ENCODE measurements around the gene IFT88. TPM values are rescaled to one million over a fixed set of nuclear protein-coding genes. Genes with fewer than 3 reads are reported as not detected.

IFT88 gene
- total RNA-seq, 1 donor from 2014 or later, result 5.8 TPM

GRCh38 chr13:20559659-20560356 lies 7.1 kb upstream of the IFT88 start:
- DNase-seq (ENCODE audit: missing footprints) (no peak), ATAC-seq (no peak)
- intact Hi-C loops (cut with DNase I), result no loop called here

GRCh38 chr13:20561741-20562140 lies 5.2 kb upstream of the IFT88 start:
- intact Hi-C loops (cut with DNase I), result no loop called here
- no peak for ATAC-seq
- DNase-seq (ENCODE audit: missing footprints), result no peak

GRCh38 chr13:20565115-20565736 lies 1.7 kb upstream of the IFT88 start:
- intact Hi-C loops (cut with DNase I), result no loop called here
- ATAC-seq, result no peak
- DNase-seq (ENCODE audit: missing footprints), result no peak

GRCh38 chr13:20566468-20566897 lies 474 bp upstream of the IFT88 start:
- intact Hi-C loops (cut with DNase I), result loop anchor here (1.0 to 2.0 kb wide), 2 partner anchors 40 to 71 kb away; no protein-coding TSS in a partner anchor
- ATAC-seq, result peak; percentile 78
- peak; percentile 56 for DNase-seq (ENCODE audit: missing footprints)

GRCh38 chr13:20567881-20568528 lies 1.0 kb downstream of the IFT88 start:
- ATAC-seq (no peak), DNase-seq (ENCODE audit: missing footprints) (no peak)
- intact Hi-C loops (cut with DNase I), result loop anchor here (2.0 kb wide), 1 partner anchor 41 kb away; no protein-coding TSS in a partner anchor

- intact Hi-C loops (cut with DNase I), result no loop called here
- no peak for DNase-seq (ENCODE audit: missing footprints)
- ATAC-seq, result no peak
These were observed 3.6 kb downstream of the IFT88 start for GRCh38 chr13:20570517-20570916.

GRCh38 chr13:20571676-20572075 lies 4.7 kb downstream of the IFT88 start:
- intact Hi-C loops (cut with DNase I), result no loop called here
- no peak for ATAC-seq
- DNase-seq (ENCODE audit: missing footprints), result no peak

GRCh38 chr13:20573186-20573585 lies 6.2 kb downstream of the IFT88 start:
- DNase-seq (ENCODE audit: missing footprints), result no peak
- no peak for ATAC-seq
- intact Hi-C loops (cut with DNase I), result no loop called here

GRCh38 chr13:20573636-20574035 lies 6.7 kb downstream of the IFT88 start:
- no peak for ATAC-seq
- DNase-seq (ENCODE audit: missing footprints), result no peak
- intact Hi-C loops (cut with DNase I), result no loop called here

GRCh38 chr13:20579191-20579590 lies 12.2 kb downstream of the IFT88 start:
- DNase-seq (ENCODE audit: missing footprints) (no peak), ATAC-seq (no peak)
- intact Hi-C loops (cut with DNase I), result no loop called here

- no peak for ATAC-seq
- intact Hi-C loops (cut with DNase I), result no loop called here
- DNase-seq (ENCODE audit: missing footprints), result no peak
These were observed 13.3 kb downstream of the IFT88 start for GRCh38 chr13:20580257-20580656.

- DNase-seq (ENCODE audit: missing footprints) (no peak), ATAC-seq (no peak)
- intact Hi-C loops (cut with DNase I), result no loop called here
These were observed 15.1 kb downstream of the IFT88 start for GRCh38 chr13:20582026-20582425.

- intact Hi-C loops (cut with DNase I), result no loop called here
- DNase-seq (ENCODE audit: missing footprints) (no peak), ATAC-seq (no peak)
These were observed 16.9 kb downstream of the IFT88 start for GRCh38 chr13:20583803-20584293.

- ATAC-seq (no peak), DNase-seq (ENCODE audit: missing footprints) (no peak)
- intact Hi-C loops (cut with DNase I), result no loop called here
These were observed 18.4 kb downstream of the IFT88 start for GRCh38 chr13:20585371-20585770.

- ATAC-seq (no peak), DNase-seq (ENCODE audit: missing footprints) (no peak)
- intact Hi-C loops (cut with DNase I), result no loop called here
These were observed 21.7 kb downstream of the IFT88 start for GRCh38 chr13:20588529-20589110.

GRCh38 chr13:20590561-20590960 lies 23.6 kb downstream of the IFT88 start:
- intact Hi-C loops (cut with DNase I), result no loop called here
- DNase-seq (ENCODE audit: missing footprints) (no peak), ATAC-seq (no peak)

GRCh38 chr13:20592606-20593005 lies 25.6 kb downstream of the IFT88 start:
- ATAC-seq, result no peak
- intact Hi-C loops (cut with DNase I), result no loop called here
- DNase-seq (ENCODE audit: missing footprints), result no peak

- DNase-seq (ENCODE audit: missing footprints), result no peak
- intact Hi-C loops (cut with DNase I), result no loop called here
- no peak for ATAC-seq
These were observed 27.3 kb downstream of the IFT88 start for GRCh38 chr13:20594280-20594679.

- no peak for DNase-seq (ENCODE audit: missing footprints)
- intact Hi-C loops (cut with DNase I), result no loop called here
- no peak for ATAC-seq
These were observed 40.1 kb downstream of the IFT88 start for GRCh38 chr13:20607015-20607414.

All from Right ventricle myocardium inferior (tissue), 1 donor.